Endothelial cell of hepatic sinusoid (primary cell): ENCODE results near the gene PTPRC.

Experiments used
- in situ Hi-C: cut with HindIII; loops from 2 replicates; pipeline ENCODE4 v1.10.0; 2017; ENCODE audit warnings: low sequenced_read_pairs

Gene PTPRC

DNA sequence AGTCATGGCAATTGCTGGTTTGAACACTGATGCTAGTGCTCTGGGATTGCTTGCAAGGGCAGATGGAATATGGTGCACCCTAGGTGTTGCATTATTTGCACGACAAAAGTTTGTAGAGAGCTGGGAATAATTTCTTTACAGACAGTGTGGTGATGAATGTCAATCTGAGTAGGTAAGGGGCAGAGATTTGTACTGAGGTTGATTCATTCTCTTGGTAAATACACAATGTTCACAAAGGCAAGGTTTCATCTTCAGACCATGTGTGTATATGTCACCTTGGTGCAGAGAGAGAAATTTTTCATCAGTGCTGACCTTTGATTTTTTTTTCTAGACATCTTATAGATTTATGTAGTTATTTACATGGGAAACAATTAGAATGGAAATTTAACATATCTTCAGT, 5.0 kb downstream of the PTPRC start:
- in situ Hi-C loops, result no loop called here

DNA sequence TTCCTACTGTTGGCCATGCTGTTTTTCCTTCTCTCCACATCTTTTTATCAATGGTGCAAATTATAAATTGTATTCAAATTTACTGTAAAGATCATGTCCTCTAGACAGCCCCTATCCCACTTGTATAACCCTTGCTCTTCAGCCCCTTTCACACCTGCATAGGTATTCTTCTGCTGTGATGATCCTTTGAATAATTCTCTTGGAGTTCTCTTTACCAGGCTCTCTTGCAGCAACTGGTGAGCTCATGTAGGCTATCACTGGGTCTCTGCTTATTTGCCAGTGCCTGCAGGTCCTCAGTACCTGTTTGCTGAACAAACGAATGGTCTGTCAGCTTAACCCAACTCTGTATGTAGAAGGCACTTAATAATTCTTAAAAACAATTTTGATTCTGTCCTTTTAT, 8.2 kb downstream of the PTPRC start:
- in situ Hi-C loops, result no loop called here

DNA sequence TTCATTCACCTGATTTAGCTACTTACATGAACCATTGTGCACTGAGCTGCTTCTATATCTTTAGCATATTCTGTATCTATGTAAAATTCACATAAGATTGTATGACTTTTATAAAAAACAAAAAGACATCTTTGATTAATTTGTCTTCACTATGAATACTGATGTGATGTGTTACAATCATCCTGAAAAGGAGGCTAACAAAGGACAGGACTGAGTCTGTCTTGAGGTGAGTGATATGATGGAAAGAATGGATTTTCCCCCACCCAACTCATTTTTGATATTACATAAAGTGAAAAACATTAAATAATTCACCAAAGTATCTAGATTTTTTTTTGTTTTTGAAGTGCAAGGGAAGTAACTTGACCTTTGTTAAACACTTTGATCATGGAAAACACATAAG, 9.8 kb downstream of the PTPRC start:
- in situ Hi-C loops, result no loop called here

DNA sequence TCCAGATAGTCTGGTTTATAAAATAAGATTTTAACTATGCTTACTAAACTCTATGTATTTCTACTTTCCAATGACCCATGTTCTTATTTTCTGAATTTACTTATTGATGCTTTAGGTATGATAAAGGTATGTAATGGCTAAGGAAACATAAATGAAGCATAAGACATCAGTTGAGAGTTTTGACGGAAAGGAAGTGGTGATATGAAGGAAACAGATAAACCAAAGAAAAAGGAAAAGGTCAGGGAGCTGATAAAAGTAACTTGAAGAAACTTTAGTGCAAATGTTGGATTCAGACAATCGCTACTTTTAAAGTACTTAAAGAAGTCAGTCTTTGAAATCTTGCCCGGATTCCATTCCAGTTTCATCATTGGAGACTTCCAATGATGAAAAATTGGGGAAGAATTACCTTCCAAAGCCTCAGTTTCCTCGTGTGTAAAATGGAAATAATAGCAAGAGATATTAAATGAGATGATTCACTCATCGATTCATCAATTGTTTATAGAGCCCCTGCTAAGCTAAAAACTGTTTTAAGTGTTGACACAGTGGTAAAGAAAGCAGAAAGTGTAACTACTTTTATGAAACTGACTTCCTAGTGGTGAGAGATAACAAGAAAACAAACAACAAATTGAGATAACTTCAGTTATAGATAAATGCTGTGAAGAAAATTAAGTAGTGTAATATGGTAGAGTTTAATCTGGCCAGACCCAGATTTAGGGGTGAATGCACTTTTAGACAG, 10.6 kb downstream of the PTPRC start:
- in situ Hi-C loops, result no loop called here

DNA sequence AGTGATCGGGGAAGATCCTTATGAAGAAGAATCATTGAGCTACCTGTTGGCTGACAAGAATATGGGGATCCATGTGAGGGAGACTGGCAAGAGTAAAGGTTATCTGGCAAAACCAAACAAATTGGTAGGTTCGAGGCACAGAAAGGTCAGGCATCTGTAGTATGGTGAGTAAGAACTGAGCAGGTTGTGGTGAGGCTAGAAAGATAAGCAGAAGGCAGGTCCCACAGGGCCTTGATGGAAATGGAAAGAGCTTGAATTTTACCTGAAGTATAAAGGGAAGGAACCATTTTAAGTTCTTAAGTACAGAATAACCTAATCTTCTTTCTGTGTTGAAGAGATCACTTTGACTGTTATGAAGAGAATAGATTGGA, 11.1 kb downstream of the PTPRC start:
- in situ Hi-C loops, result no loop called here

DNA sequence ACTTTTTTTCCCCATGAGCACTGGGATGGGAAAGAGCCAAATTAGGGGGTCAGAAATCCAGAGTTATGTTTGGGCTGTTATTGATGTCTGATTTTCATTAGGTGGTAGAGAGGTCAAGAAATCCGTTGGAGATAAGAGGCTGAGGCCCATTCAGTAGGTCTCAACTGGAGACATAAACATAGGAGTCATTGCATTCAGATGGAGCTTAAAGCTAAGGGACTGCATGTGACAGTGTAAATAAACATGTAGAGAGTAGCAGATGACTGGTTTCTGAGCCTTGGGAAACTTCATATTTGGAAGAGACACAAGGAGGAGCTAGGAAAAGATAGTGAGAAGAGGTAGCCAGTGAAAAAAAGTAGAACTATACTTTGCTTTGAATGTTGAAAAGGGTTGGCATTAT, 11.7 kb downstream of the PTPRC start:
- in situ Hi-C loops, result no loop called here

DNA sequence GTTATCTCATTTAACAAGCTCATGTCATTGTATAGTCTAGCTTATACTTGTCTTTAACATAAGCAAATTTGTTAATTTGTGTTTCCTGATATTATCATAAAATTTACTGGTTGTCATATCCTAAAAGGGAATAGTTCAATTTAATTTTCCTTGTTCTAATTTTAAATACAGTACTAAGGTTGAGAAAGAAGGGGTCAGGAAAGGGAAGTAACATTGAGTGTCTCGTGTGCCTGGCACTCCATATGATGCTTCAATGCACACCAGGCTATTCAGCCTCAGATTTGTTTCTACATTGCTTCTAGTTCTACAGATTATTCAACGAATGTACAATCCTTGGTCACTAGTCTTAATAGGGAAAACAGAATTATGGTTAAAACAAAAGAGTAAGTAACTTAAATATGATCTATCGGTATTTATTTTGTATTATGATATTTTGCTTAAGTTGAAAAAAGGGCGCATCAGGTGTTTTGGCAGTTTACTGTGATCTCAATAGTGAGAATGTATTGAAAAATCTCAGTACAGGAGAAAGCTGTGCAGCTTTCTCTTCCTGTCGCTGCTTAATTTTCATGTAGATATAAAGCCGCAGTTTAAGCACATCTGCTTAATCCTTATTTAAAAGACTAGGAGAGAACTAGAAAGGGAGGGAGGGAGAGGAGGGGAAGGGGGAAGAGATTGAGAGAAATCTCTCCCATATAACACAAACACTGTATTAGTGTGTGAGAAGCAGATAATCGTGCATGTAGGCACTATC, 13.0 kb downstream of the PTPRC start:
- in situ Hi-C loops, result no loop called here

DNA sequence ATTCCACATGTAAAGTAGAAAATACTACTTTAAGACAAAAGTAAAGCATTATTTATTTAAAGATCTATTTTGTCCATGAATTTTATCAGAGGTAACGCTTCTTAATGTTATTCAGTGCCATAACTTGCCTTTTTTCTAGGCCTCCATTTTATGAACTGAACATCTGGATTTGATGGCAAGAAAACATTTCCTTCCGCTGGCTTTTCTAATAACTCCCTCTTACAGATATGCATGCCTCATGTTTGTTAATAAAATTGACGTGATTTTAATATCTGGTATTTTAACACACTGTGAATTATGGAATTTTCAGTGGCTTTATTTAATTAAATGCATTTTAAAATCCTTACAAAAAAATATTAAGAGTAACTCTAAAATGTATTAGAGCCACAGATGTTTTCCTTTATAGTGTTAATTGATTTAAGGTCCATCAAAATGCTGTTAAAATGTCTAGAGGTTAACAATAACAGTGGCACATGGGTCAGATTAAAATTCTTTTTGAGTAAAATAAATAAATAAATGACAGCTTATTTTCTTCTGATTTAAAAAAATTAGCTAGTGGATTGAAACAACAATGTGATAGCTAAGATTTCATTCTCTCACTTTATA, 15.1 kb downstream of the PTPRC start:
- in situ Hi-C loops, result no loop called here

DNA sequence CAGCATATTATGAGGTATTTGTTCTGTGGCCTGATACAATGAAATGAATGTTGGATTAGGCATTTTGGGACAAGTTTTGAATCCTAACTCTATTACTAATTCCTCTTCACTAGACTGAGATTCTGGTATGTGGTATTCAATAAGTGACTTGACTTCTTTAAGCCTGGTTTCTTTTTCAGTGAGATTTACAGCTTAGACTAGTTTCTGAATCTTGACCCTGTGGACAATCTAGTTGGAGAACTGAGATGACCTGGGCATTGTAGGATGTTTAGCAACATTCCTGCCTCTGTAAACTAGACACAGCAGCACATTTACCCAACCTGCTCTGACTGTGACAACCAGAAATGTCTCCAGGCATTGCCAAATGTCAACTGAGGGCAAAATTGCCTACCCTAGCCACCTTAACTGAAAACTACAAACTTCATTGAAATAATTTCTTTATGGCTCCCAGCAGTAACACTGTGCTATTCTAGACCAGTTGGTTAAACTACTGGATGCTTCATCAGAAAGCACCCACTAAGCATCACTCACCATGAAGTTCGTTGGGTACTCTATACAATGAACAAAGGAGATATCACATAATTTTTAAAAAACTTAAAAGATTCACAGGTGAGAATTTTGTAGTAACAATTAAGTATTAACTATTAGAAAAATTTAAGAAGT, 16.8 kb downstream of the PTPRC start:
- in situ Hi-C loops, result no loop called here

DNA sequence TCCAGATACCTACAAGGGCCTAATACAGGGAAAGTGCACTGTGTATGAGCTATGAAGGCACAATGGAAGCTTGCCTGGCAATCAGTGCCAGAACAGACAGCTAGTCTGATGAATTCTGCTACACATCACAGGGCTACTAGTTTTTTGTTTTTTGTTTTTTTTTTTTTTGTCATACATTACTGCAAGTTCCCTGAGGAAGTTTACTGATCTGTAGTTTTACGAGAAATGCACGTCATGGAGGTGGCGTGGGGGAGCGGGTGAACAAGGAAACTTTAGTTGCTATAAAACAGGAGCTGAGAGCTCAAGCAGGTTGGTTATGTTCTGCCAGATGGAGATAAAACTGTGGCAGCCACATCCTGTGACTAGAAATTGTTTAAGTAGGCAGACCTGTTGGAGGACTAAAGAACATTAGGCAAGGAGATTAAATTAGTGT, 17.7 kb downstream of the PTPRC start:
- in situ Hi-C loops, result no loop called here

DNA sequence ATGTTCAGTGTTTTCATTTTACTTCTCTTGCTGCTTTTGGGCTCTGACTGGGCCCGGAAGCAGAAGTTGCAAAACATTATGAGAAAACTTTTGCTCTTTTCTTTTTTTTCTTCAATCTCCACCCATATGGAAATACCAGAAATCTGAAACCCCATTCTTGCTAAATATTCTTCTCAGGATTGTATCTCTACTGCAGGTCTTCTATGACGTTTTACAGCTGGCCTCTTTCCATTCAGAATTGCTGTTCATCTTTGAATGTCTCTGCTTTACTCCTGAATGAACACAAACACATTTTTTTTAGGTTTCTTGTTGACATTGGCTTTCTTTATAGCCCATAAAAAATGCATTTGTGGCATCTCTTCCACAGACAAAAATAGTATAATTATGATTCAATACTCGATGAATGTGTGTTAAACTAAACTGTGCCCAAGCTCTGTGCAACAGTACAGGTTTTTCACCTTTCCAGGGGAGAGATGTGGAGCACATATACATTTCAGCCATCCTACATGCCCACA, 18.8 kb downstream of the PTPRC start:
- in situ Hi-C loops, result no loop called here

DNA sequence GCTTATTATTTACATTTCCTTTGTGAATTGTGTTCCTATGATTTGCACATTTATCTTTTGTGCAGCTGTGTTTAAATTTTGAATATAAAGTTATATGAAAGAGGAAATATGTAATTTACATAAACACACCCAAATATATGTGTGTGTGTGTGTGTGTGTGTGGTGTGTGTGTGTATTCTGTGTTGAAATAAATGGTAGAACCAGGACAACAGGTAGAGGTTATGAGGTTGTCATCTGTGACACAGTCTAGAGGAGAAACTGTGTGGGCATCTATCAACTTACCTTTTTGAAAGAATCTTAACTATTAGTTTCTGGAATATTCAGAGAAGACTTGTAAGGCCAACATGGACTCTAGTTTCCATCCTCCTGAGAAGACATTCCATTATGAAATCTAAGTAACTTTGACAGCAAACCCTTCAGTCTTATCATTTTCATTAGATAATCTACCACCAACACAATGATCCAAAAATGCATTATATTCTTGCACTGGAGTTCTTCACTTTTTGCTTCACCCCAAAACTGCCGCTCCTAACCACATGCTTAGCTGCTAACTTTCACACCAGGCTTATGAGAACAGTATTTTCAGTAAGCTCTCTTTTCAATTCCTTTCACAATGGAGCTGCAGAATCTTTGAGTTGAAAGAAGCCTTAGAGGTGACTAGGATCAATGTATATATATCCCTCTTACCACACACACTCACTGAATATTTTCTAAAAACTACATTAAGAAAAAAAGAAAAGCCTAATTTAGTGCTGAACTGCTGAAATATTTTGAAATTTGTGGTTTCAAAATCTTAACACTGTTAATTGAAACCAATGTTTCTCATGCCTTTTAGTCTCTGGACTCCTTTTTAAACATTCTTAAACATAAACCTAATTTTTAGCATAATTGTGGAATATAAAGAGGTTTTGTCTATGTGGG, 21.8 kb downstream of the PTPRC start:
- in situ Hi-C loops, result no loop called here

DNA sequence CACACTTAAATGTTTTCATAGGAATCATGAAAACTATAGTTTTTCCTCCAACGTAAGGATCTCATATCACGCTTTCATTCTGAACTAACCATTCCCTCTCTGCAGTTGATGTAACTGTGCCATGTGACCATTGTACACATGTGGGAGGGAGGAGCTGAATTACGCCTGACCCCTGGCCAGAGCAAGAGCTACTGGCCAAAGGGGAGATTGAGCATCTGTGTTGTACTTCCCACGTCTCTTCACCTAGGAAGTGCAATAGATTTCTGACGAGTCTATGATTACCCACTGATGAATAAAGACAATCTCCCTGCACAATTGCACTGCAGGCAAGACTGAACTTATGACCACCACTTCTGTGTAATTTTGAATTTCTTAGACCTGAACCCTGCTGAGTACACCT, 24.0 kb downstream of the PTPRC start:
- in situ Hi-C loops, result no loop called here

DNA sequence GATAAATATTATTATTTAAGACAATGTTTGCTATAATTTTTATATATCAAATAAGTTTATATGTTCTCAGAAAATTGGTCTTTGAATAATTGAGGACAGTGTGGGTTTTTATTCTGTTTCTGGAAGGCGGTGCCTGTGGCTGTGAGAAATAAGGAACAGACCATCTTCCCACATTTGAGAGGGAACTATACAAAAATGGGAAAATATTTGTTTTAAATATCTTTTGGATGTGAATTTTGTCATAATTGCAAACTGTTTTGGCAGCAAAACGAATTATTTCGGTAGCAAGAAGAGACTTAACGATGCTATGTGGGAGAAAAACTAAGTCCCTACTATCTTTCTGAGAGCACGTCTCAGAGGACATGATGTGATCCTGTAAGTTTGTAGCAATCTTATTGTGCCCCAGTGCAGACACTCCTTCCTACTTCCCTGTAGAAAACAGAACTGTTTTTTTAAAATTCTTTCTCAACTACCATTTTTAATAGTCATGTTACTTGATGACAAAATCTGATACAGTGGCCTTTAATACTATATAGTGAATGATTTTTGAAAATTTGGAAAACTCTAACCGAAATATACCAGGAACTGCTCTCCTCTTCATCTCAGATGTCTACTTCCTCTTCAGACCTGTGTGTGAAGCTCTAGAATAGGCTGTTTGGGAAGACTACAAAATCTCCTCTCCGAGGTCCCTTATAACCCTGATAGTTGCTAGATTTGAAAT, 25.4 kb downstream of the PTPRC start:
- in situ Hi-C loops, result no loop called here

DNA sequence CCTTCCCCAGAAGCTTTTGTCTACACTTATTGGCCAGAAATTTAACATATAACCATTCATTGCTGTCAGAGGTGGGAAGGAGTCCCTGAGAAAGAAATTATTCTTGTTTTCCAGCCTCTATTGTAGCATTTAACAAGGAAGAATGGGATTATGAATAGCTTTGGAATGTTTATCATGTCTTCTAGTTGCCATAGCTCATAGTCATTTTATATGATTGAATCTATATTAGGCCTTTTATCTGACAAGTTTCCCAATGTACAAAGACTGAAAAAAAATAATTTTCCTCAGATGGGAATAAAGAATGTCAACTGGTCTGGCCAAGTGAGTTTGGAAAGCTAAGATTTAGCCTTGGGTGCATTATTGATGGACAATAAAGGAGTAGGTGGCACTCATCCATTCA, 28.3 kb downstream of the PTPRC start:
- in situ Hi-C loops, result no loop called here

DNA sequence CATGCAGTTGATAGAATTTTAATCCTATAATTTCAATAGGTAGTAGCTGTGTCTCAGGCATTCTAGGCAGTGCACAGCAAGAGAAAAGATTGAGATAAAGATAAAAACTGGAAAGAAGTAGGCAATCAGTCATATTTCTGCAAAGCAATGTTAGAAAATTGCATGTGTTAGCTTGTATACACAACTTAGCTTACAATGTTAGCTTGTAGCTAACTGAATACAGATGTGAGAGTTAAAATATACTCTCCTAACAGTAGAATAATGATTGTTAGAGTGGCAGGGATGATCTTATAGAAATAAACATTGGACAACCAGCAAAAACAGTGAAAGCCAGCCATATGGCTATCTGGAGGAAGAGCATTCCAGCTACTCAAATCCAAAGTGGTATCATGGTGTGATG, 29.0 kb downstream of the PTPRC start:
- in situ Hi-C loops, result no loop called here

DNA sequence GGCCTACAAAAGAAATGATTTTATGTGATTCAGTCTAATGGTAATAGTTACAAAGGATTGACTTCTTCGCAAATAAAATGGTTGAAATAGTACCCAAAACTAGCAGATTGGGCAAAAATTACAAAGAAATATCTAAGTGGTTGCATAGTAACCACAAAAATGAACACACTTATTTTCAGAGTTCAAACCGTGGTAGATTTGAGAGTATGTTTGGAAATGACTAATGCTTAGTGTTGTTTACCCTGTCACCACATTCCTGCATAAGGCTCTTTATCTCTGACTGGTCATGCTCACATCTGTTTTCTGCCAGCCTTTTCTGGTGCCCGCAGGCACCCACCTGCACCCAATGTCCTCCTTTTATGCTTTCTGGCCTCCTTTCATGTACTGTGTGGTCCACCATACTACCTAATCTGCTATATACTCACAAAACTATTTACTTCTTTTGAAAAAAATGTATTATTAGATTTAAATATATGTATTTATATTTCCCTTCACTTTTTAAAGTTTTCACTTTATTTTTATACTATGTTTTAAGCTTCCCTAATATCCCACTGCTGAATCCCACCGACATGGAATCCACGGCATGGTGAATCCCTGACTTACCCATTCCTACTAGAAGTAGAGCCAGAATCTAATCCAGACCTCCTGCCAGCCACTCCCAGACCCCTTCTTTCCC, 30.3 kb downstream of the PTPRC start:
- in situ Hi-C loops, result no loop called here

DNA sequence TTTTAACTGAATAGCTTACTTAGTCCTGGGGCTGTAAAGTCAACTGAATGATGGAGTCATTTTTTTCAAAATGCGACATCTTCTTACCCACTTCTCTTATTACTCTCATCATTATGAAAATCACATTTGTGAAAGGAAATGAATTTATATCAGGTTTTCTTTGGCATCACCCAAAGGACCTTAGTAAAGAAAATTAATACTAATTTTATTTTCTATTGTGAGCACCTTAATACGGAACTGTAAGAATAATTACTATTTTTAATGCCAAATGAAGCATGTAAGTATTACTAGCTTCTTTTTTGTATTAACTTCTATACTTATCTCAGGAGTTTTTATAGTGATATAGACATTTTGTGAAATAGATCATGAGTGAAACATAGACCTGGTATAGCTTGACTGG, 30.9 kb downstream of the PTPRC start:
- in situ Hi-C loops, result no loop called here

DNA sequence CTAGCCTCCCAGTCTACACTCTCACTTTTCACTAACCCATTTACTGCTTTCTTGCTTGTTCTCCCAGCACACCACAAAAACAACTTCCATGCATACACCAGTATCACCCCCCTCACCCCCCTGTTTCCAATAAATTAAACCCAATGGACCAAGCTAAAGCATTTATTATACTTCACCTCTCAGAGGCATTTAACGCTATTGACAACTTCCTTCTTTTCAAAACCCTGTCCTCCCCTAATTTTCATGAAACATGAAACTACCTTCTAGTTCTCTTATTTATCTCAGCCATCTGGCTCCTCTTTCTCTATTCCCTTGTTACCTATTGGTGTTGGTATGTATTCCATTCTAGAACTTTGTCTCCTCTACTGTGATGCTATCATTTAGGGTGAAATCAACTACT, 32.3 kb downstream of the PTPRC start:
- in situ Hi-C loops, result no loop called here
